Effector CD4-positive, alpha-beta T cell (primary cell): Measurements from ENCODE around the gene CTTNBP2.

Experiments used
- DNase-seq: peaks from one replicate; pipeline ENCODE4 v3.0.0-alpha.2; 2020

CTTNBP2 gene

DNA sequence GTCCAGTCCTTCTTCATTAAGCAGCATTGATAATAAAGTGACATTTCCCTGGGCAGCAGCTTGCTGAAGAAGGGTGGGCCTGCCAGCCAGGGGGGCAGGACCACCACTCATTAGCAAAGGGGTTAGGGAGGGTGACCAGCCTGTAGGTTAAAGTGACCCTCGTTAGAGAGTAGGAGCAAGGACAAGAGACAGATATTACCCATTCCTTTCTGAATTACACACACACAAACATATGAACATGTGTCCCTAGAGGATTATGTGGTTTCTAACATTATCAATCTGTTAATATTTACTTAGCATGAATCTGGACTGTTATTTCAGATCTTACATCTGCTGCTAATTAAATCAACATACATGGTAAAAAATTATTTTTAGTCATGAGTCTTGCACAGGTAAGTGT, 88.9 kb downstream of the CTTNBP2 start:
- DNase-seq, result no peak

DNA sequence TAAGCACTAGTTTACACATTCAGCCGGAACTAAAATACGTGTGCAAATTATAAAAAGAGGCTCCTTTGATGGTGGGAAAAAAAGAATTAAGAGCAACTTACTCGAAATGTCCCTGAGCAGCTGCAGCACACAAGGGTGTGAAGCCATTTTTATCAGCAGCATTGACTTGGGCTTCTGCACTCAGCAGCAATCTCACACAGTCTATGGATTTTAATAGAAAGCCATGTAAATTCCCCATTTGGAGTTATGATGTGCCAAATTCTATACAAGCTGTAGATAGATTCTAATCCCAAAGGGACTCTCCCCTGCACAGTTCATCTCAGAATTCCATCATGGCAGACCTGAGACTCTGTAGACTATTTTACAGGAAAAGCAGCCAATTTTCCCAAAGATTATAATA, 90.5 kb downstream of the CTTNBP2 start:
- no peak for DNase-seq

DNA sequence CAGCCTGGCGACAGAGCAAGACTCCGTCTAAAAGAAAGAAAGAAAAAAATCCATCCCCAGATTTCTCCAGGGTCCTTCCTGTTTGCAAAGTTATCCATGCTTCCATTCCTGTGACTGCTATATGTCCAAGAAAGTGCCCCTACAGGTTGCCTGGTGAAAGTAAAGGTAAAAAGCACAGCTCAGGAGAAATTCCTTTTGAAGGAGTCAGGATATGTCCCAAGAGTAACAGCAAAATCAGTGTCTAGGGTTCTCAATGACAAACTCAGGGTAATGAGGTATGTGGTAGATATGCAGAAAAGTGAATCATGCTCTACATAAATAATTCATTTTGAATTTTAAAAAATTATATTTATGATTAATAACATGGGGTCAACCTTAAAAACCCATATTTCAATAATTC, 91.5 kb downstream of the CTTNBP2 start:
- no peak for DNase-seq

DNA sequence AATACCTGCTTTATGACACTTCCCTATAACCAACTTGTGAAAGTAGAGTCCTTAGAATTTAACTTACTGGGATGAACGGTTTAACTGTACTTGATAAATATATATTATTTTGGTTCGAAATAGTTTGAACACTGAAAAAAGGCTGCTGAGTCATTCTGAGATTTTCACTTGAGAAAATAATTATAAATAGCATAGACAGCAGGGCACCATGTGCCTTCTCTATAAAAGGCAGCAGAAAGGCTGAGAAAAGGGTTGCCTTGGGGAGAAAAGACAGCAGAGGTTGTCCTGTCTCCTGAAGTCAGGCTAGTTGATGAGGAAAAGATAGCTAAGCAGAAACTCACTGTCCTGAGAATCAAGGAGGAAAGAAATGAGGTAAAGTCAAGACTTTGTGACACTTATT, 92.4 kb downstream of the CTTNBP2 start:
- no peak for DNase-seq

DNA sequence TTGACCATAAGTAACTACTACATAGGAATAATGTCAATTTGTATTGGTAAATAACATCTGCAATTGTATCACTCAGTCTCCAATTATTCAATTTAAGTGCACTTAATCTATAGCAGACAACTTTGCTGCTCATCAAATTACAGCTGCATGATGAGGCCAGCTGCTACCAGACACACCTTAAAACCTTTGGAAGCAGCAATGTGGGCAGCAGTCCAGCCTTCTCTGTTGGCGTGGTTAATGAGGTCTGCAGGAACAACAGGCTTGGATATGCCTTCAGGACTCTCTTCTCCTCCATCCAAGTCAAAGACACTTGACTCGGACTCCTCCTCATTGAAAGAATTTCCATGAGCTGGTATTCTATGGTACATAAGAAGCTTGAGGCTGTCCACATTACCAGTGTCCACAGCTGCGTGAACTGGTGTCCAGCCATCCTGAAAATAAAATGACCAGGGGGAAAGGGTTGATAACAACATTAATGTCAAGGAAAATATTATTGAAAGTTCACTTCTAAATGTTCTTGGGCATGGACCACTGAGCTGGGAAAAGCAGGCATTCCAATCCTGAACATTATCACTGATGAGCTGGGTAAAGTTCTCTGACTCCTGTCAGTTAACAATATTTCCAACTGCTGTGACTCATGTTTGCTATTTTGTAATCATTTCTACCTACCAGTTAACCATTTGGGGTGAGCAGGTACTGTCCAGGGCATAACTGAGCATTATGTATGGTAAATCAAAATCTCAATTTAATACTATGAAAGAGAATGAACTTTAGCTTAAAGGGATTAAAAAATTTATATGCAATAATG, 95.7 kb downstream of the CTTNBP2 start:
- DNase-seq, result no peak

DNA sequence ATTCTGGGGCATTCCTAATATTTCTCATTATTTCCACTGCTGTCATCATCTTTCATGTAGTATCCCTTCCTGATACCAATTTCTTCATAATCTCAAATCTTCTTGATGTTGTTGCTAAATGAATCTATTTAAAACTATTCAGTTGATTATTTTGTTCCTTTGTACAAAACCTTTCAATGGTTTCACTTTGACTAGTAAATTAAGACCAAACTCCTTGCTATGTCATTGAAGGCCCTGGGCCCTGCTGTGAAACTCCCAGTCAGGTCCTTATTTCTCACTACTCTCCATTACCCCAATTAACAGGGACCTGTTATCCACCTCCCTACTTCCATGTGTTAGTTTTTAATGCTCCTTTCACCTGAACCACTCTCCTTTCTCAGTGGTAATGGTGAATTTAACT, 97.0 kb downstream of the CTTNBP2 start:
- DNase-seq, result no peak

DNA sequence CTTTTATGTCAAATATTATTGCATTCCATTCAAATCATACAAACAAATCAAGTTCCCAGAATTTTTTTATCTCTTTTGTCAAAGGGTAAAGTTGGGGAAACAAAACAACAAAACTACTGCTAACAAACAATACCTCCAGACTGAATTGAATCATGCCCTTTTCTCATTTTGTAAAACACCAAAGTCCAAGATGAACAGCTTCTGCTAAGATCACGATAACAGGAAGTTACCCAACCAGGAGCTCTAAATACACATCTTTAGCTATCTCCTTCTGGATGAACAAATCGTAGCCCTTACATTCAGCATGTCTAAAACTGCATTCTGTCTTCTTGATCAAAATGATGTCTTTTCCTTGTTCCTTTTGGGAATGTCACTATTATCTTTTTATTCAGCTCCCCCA, 97.4 kb downstream of the CTTNBP2 start:
- DNase-seq, result no peak

DNA sequence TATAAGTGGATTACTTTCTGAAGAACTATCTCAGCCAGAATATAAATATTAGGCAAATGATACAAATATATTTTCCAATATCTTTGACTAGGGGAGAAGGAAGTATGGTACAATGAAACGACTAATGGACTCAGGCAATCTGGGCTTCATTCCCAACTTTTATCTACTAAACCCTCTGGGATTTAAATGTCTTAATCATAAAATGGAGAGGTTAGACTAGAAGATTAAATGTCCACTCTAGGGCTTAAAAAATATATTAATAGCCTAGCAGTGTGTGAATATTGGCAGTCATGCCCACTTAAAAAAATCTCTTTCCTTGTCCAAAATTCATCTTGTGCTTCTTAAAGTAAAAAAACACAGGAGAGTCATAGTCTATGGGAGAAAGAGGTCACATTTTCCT, 98.3 kb downstream of the CTTNBP2 start:
- no peak for DNase-seq

DNA sequence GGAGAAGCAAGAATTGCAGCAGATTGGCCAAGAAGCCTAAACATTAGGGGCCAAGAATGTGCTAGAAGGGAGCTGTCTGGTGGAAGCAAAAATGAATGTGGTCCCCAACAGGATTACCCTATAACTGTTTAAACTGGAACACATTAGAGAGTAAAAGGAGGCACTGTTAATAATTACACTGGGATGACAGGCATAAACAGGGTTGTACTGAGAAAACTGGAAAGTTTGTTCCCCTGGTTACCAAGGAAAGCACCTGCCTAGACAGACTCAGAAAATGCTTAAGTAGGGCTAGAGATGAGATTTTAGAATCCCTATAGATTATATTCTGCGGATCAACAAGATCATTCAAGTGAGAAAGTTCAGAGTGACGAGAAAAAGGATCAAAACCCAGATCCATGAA, 100.8 kb downstream of the CTTNBP2 start:
- DNase-seq, result no peak

DNA sequence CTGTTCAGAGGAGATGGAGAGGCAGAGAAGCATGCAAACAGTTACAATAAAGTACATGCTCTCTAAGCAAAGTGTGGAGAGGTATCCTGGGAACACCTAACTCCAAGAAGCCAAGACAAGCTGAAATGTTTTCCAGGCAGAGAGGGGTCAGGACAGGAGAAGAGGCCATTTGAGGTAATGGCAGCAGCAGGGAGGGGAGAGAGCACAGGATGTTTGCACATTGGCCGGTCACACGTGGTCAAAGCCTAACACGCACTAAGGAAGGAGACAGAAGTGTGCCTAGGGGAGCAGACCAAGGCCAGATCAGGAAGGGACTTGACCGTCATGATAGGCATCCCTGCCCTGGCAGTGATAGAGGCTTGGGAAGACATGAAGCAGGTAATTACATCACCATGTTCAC, 101.5 kb downstream of the CTTNBP2 start:
- DNase-seq, result no peak

DNA sequence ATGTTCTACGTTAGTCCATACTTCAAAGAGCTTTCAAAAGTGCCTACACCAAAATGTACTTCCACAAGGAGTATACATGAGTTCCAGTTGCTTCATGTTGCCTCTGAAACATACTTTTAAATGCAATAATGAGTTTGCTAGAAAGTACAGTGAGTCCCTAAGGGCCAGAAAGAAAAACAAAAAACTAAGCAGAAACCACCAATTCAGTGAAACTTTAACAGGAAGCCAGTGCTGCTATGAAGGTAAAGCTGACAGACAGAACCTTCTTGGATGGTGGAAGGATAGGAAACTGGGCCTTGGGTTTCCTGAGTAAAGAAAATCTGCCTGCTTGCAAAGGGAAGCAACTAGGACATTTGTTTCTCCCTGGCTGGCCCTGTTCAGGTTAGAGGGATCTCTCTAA, 104.2 kb downstream of the CTTNBP2 start:
- no peak for DNase-seq

DNA sequence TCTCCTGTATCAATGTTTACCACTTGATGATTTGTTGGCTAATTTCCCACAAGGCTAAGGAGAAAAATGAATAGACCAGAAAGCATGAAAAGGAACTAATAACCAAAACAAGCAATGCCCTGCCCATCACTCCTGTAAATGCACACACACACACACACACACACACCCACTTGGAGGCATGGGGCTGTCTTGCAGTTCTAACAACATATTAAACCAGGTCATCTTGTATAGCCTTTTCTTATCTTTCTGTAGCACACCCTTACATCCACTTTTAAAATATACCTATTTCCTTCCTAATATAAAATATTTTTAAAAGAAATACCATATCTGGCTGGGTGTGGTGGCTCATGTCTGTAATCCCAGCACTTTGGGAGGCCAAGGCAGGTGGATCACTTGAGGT, 105.3 kb downstream of the CTTNBP2 start:
- no peak for DNase-seq

DNA sequence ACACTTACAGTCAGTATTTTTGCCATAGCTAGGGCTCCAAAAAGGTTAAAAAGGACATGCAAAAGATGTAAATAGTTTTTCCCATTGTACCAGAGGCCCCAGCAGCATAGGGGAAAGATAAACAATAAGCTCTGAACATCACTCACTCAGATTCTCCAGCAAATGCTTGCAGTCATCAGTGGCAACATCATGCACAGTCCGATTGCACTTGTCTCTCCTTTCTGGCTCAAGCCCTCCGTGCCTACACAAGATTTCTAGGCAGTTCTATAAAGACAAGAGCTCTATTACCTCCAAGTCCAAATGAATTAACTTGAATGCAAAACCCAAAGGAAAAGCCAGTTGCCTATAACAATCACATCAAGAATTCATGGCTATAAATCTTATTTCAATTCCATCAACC, 106.3 kb downstream of the CTTNBP2 start:
- no peak for DNase-seq

DNA sequence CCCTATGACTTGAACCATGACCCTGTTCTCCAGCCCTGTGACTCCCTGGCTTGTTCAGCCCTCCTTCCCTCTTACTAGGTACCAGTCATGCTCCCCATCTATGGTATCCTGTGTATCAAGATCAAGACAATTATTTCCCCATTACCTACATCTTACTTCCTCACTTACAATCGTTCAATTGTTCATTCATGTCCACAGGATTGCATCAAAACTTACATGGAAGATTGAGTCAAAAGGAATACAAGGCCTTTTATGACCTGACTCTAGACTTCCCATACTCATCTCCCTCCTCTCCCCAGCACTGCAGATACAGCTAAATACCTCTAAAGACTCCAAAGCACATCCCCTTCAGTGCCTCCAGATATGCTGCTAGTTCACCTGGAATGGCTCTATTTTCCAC, 109.2 kb downstream of the CTTNBP2 start:
- DNase-seq, result no peak

DNA sequence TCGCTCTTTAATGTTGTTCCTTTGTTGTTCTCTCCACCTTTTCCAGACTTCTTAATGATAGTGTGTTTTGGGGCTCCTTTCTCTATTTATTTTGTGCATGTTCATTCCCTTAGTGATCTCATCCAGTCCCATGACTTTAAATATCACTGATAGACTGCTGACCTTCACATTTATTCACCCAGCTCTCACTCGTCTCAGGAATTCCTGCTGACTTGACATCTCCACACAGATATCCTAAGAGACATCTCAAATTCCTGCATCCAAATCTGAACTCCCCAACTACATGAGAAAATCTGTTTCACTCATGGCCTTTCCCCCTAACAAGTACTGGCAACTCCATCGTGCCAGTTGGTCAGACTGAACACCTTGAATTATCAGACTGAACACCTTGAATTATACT, 111.2 kb downstream of the CTTNBP2 start:
- DNase-seq, result no peak

DNA sequence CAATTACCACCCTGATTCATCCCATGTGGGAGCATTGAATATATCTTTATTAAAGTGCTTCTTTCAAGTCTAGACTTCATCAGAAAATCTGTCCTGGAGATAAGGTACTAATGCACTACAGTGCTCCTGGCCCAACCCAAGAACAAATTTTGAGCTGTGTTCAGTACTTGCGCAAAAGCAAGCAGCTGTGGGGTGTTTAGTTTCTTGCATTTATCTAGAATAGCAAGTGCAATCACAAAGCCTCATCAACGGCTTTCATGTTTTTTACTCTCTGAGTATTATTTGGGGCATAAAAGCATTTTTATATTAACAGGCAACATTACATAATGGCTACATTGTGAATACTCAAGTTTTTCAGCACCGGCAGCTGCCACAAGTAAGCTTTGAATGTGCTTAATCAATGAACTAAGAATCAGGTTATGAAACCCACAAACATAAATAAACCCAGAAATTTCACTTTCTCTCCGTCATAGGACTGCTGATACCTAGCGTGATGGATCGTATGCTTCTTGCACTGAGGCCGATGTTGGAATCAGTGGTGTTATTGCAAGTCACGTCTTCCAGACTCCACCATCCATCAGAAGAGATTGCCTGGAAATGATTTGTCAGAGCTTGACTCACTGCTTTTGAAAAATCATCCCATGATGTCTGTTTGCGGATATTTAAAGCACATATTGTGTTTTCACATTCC, 113.1 kb downstream of the CTTNBP2 start:
- DNase-seq, result no peak

DNA sequence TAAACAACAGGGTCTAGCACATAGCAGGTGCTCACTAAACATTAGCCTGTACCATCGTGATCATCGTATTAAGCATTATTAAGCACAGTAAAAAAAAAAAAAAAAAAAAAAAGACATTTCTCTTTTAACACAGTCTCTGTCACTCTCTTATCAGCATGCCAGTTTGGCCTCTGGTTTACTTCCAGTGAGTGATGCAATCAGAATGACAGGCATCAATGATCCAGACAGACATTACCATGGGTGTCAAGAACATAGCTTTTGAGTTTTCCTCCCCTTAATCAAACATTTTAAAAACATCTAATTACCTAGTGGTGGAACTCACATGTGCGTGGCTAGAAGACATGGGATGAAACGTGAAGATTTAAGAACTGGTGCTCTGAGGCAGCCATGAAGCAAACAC, 115.8 kb downstream of the CTTNBP2 start:
- no peak for DNase-seq

DNA sequence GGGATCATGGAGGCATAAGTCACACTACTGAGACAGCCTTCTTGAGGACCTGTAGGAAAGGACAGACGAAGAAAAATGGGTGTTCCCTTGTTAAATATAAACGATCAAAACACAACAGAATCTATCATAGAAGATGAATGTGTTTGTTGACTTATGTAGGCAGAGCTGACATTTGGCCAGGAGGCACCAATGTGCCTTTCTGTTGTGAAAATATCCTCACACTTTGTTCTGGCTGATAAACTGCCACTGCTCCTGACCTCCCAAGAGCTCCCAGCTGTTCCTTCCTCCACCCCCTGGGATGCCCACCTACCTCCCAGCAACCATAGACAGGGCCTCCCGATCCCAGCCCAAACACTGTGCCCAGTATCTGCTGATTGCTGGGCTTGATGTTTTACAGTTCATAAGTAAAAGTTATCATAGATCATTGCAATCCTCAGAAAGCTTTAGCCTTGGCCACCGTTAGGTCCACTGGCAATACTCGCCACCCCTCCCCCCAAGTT, 116.6 kb downstream of the CTTNBP2 start:
- DNase-seq, result no peak

DNA sequence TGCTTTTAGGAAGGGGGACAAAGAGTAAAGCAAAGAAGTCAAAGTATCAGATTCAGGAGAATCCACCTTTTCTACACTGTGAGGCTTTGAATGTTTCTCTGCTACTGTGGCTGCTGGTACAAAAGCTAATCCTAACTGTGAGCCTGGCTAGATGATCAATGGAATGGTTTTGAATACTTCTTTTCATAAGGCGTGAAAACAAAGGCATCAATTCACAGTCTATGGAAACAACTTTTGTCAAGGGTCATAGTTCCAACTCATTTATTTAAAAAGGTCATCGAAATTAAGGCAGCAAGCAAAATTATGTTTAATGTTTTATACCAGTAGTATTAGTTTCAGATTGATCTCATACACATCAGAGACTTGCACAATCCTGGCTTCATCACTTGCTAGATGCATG, 118.1 kb downstream of the CTTNBP2 start:
- no peak for DNase-seq

DNA sequence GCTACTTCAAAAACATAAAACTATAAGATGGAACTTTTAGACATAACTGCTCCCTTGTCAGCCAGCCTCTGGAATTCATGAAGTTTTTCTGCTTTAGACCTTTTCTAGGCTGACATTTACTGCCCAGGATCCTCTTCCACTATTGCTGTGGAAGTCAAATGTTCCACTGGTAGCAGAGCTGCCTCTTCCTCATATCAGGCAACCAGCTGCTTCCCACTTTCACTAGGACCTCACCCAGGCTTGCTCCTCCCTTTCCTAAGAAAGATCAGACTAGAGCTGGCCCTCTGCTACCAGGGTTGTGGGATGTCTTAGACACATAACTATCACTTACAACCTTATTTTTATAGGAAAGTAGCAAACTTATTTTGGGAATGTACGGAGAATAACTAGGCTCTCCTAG, 121.5 kb downstream of the CTTNBP2 start:
- no peak for DNase-seq

DNA sequence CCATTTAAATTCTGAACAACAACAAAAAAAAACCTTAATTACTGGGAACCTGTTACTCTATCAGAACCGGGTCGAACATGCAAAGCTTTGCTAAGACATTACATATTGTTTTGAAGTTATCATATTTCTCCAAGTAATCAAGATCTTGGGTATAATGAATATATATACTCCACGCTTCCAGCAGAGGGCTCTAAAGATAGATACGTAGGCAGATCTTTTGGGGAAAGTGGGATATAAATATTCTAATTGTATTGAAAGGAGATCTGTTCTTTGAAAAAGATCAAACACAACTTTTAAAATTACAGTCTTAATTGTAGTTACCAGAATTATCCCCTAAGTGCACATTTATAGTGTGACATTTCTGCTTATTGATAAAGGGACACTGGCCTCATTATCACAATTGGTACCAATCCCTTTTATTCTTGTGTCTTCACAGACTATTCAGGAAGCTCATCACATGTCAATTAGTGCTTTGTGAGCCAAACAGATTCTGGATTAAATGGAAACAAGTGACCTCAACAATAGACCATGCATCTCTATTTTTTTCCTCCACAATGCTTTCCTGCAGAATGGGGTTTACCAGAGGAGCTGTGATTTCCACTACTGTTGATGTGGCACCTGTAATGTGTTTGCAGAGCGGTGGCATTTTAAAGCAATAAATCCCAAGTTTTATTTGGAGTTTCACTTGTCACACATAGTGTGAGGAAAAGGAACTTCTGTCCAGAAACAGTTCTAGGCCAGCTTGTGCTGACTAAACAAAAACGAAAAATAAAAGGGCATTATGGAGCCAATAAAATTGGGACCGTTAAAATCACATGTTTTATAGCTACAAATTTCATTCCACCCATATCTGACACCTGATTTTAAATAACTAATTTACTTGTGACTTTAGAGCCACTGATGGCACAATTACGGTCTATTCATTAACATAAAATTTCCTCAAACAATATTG, 122.4 kb downstream of the CTTNBP2 start:
- no peak for DNase-seq

DNA sequence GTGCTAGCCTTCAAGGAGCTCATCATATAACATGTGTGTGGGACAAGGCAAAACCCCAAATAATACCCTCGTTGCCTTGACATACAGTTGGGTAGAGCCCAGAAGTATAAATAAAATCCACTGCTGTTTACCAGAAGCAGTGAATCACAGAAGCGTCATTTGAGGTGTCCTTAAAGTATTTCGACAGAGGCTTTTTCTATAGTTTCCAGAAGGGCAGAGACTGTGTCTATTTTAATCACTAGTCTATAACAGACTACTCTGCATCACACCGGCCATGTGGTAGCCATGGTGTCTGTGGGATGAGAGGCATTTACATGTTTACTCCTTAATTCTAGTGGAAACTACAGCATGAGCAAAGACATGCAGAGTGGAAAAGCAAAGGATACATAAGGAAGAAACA, 131.3 kb downstream of the CTTNBP2 start:
- no peak for DNase-seq

DNA sequence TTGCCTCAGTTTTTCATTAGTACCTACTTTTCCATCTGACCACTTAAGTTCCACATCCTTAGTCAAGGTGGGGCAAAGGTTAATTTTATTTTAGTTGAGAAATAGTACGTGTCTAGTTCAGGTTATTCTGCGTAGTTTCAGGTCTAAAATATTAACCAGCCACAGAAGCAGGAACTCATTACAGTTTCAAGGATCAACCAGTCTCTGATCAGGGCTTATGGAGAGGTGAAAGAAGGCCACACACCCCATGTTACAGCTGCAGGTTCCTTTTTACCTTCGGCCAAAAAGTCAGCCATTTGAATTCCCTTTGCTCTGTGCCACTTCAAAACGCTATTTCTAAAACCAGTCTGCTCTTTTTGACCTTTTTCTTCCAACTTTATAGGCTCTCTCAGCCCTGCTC, 134.2 kb downstream of the CTTNBP2 start:
- no peak for DNase-seq
